HEK293 (cell line): ENCODE measurements around the gene KLHL29.
A peak's percentile ranks its signal among the peaks of the same experiment; 100 is the strongest.

Experiments used
- IKZF3 ChIP-seq: fragments of 450-650 bp; IDR thresholded peaks from 2 replicates; pipeline ENCODE4 v1.5.0; 2018; ENCODE audit warnings: missing biosample characterization, mild to moderate bottlenecking, missing genetic modification characterization, moderate library complexity
- KLF10 ChIP-seq: fragments of 450-650 bp; IDR thresholded peaks from 2 replicates; pipeline ENCODE4 v1.5.1; 2018; ENCODE audit warnings: missing biosample characterization, mild to moderate bottlenecking, missing genetic modification characterization
- KLF7 ChIP-seq: fragments of 450-650 bp; formaldehyde crosslinking; IDR thresholded peaks from 2 replicates; pipeline ENCODE4 v1.5.1; 2016; ENCODE audit warnings: missing biosample characterization, missing genetic modification characterization, borderline replicate concordance
- MEIS1 ChIP-seq: sonication (generic); formaldehyde crosslinking; IDR thresholded peaks from 2 replicates; pipeline ENCODE4 v1.8.1; 2022; ENCODE audit warnings: missing genetic modification reagents, mild to moderate bottlenecking, borderline replicate concordance
- SETDB1 ChIP-seq: IDR thresholded peaks from one replicate; pipeline ENCODE4 v1.6.1; 2017; ENCODE audit warnings: mild to moderate bottlenecking, low read length, moderate library complexity, mixed read lengths; ENCODE audit not compliant: insufficient read length
- SP2 ChIP-seq: fragments of 450-650 bp; formaldehyde crosslinking; IDR thresholded peaks from 2 replicates; pipeline ENCODE4 v1.5.1; 2016; ENCODE audit warnings: missing biosample characterization, missing genetic modification characterization
- TSHZ1 ChIP-seq: fragments of 450-650 bp; formaldehyde crosslinking; IDR thresholded peaks from 2 replicates; pipeline ENCODE4 v1.5.1; 2016; ENCODE audit warnings: missing biosample characterization, missing genetic modification characterization, borderline replicate concordance
- WT1 ChIP-seq: fragments of 450-650 bp; formaldehyde crosslinking; IDR thresholded peaks from 2 replicates; pipeline ENCODE4 v1.5.1; 2016; ENCODE audit warnings: missing biosample characterization, missing genetic modification characterization
- YY1 ChIP-seq: fragments of 450-650 bp; formaldehyde crosslinking; IDR thresholded peaks from 2 replicates; pipeline ENCODE4 v1.5.1; 2018; ENCODE audit warnings: missing biosample characterization, missing genetic modification characterization
- ZBTB44 ChIP-seq: fragments of 450-650 bp; IDR thresholded peaks from 2 replicates; pipeline ENCODE4 v1.5.1; 2018; ENCODE audit warnings: missing biosample characterization, mild to moderate bottlenecking, missing genetic modification characterization
- ZBTB49 ChIP-seq: fragments of 450-650 bp; formaldehyde crosslinking; IDR thresholded peaks from 2 replicates; pipeline ENCODE4 v1.5.1; 2016; ENCODE audit warnings: missing biosample characterization, missing genetic modification characterization, low read depth
- ZNF155 ChIP-seq: fragments of 450-650 bp; formaldehyde crosslinking; IDR thresholded peaks from 2 replicates; pipeline ENCODE4 v1.5.1; 2016; ENCODE audit warnings: missing biosample characterization, missing genetic modification characterization
- ZNF157 ChIP-seq: fragments of 450-650 bp; formaldehyde crosslinking; IDR thresholded peaks from 2 replicates; pipeline ENCODE4 v1.5.1; 2016; ENCODE audit warnings: missing biosample characterization, missing genetic modification characterization
- ZNF26 ChIP-seq: fragments of 450-650 bp; formaldehyde crosslinking; IDR thresholded peaks from 2 replicates; pipeline ENCODE4 v1.5.1; 2016; ENCODE audit warnings: missing biosample characterization, missing genetic modification characterization
- ZNF280C ChIP-seq: fragments of 450-650 bp; formaldehyde crosslinking; IDR thresholded peaks from 2 replicates; pipeline ENCODE4 v1.5.1; 2016; ENCODE audit warnings: missing biosample characterization, missing genetic modification characterization
- ZNF423 ChIP-seq: fragments of 450-650 bp; formaldehyde crosslinking; IDR thresholded peaks from 2 replicates; pipeline ENCODE4 v1.5.1; 2016; ENCODE audit warnings: missing biosample characterization, missing genetic modification characterization
- ZNF521 ChIP-seq: fragments of 450-650 bp; formaldehyde crosslinking; IDR thresholded peaks from 2 replicates; pipeline ENCODE4 v1.5.1; 2017; ENCODE audit warnings: missing biosample characterization, mild to moderate bottlenecking, missing genetic modification characterization
- ZNF544 ChIP-seq: fragments of 450-650 bp; formaldehyde crosslinking; IDR thresholded peaks from 2 replicates; pipeline ENCODE4 v1.5.0; 2017; ENCODE audit warnings: missing biosample characterization, missing genetic modification characterization
- ZNF610 ChIP-seq: fragments of 450-650 bp; formaldehyde crosslinking; IDR thresholded peaks from 2 replicates; pipeline ENCODE4 v1.5.1; 2016; ENCODE audit warnings: missing biosample characterization, missing genetic modification characterization, borderline replicate concordance
- ZNF626 ChIP-seq: fragments of 450-650 bp; sonication (Bioruptor Pico); formaldehyde crosslinking; IDR thresholded peaks from 2 replicates; pipeline ENCODE4 v1.5.1; 2018; ENCODE audit warnings: missing biosample characterization, missing genetic modification characterization, inconsistent platforms
- ZNF658 ChIP-seq: fragments of 450-650 bp; formaldehyde crosslinking; IDR thresholded peaks from 2 replicates; pipeline ENCODE4; 2016; ENCODE audit warnings: missing biosample characterization, missing genetic modification characterization
- ZNF677 ChIP-seq: fragments of 450-650 bp; IDR thresholded peaks from 2 replicates; pipeline ENCODE4 v1.5.0; 2018; ENCODE audit warnings: missing biosample characterization, mild to moderate bottlenecking, missing genetic modification characterization, moderate library complexity
- ZNF707 ChIP-seq: fragments of 450-650 bp; formaldehyde crosslinking; IDR thresholded peaks from 2 replicates; pipeline ENCODE4 v1.5.1; 2016; ENCODE audit warnings: missing biosample characterization, missing genetic modification characterization
- ZNF830 ChIP-seq: fragments of 450-650 bp; IDR thresholded peaks from 2 replicates; pipeline ENCODE4 v1.5.0; 2018; ENCODE audit warnings: missing biosample characterization, missing genetic modification characterization, low read depth, mild to moderate bottlenecking, moderate library complexity
- TF ChIP-seq, protein P1 (sequence below): fragments of 450-650 bp; formaldehyde crosslinking; IDR thresholded peaks from 2 replicates; pipeline ENCODE4 v1.5.1; 2016; ENCODE audit warnings: missing biosample characterization, missing genetic modification characterization

Gene KLHL29

DNA sequence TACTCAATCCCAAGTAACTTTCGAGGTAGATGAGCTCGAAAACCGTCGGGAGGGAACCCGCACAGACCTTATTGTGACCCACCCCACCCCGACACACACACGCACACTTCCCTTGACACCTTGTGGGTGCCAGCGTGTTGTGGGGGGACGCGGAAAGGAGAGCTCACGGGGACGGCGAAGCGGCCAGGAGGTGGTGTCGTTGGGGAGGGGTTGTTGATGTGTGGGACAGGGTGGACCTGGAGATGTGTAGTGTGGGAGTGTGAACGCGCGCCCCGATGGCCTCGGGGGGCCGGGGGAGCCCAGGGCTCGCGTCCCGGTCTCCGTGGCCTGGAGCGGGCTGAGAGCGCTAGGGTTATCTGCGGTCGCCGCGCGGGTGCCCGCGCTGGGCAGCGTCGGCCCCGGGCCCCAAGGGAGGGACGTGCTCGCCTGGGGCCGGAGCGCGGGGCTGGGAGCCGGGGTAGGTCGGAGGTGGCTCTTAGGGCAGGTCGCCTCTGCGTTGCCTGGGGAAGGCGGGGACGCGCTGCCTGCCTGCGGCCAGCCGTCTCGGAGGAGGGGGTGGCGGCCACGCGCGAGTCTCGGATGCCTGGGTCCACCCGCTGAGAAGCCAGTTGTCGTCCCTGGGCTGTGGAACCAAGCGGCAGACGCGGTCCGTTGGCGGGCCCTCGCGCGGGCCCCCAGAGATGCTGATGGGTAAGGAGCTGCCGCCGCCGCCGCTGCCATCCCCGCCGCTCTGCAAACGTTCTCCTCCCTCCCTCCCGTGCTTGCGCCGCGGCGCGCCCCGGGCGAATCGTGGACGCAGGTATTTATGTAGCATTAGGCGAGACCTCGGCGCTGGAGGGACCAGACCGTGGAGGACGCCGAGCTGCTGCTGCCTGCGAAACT lies 1.6 kb downstream of the KLHL29 start (continued):
- no peak for TF ChIP-seq ZBTB44 (tag by site-specific recombination)
- TF ChIP-seq IKZF3 (tag by site-specific recombination): no peak
- no peak for TF ChIP-seq MEIS1
- TF ChIP-seq WT1 (tag by site-specific recombination): no peak
- peak; percentile 21 for TF ChIP-seq SP2 (tag by site-specific recombination)
- no peak for TF ChIP-seq ZNF280C (tag by site-specific recombination)
- no peak for TF ChIP-seq TSHZ1
- TF ChIP-seq ZNF155: no peak
- TF ChIP-seq, protein P1, sequence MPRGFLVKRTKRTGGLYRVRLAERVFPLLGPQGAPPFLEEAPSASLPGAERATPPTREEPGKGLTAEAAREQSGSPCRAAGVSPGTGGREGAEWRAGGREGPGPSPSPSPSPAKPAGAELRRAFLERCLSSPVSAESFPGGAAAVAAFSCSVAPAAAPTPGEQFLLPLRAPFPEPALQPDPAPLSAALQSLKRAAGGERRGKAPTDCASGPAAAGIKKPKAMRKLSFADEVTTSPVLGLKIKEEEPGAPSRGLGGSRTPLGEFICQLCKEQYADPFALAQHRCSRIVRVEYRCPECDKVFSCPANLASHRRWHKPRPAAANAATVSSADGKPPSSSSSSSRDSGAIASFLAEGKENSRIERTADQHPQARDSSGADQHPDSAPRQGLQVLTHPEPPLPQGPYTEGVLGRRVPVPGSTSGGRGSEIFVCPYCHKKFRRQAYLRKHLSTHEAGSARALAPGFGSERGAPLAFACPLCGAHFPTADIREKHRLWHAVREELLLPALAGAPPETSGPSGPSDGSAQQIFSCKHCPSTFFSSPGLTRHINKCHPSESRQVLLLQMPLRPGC: no peak
- TF ChIP-seq ZNF544: no peak
- TF ChIP-seq KLF10 (tag by site-specific recombination): no peak
- no peak for TF ChIP-seq ZNF707 (tag by site-specific recombination)
- TF ChIP-seq ZNF157 (tag by site-specific recombination): no peak
- peak; percentile 37; the same call in 1 of the 2 replicates for TF ChIP-seq ZNF610 (tag by site-specific recombination)
- TF ChIP-seq ZNF26 (tag by site-specific recombination): no peak
- no peak for TF ChIP-seq ZNF830
- TF ChIP-seq ZBTB49 (tag by site-specific recombination): no peak
- TF ChIP-seq ZNF677 (tag by site-specific recombination): no peak
- TF ChIP-seq ZNF521 (tag by site-specific recombination): no peak
- no peak for TF ChIP-seq ZNF626 (tag by site-specific recombination)
- TF ChIP-seq KLF7 (tag by site-specific recombination): no peak
- TF ChIP-seq SETDB1: no peak
- no peak for TF ChIP-seq ZNF658
- no peak for TF ChIP-seq YY1 (tag by site-specific recombination)
- no peak for TF ChIP-seq ZNF423 (tag by site-specific recombination)
